Glutamatergic neuron (in vitro differentiated cells): Measurements from ENCODE around the gene ZNF705A. TPM values are rescaled to one million over a fixed set of nuclear protein-coding genes. Genes with fewer than 3 reads are reported as not detected.
"Not testable (repeated sequence)": the region's sequence is repeated elsewhere in the genome, so short reads cannot be mapped to it uniquely, and the experiment has no call there.

Experiments used
- DNase-seq: peaks from one replicate; pipeline ENCODE4 v3.0.0; 2022
- H3K27ac Mint-ChIP-seq: one replicate; pipeline ENCODE4 v1.8.0; 2020; ENCODE audit warnings: mild to moderate bottlenecking, mixed read lengths, inconsistent platforms; ENCODE audit not compliant: unreplicated experiment
- H3K27me3 Mint-ChIP-seq: one replicate; pipeline ENCODE4 v1.8.0; 2020; ENCODE audit warnings: mild to moderate bottlenecking, moderate library complexity, mixed read lengths, inconsistent platforms; ENCODE audit not compliant: unreplicated experiment
- H3K36me3 Mint-ChIP-seq: one replicate; pipeline ENCODE4 v1.8.0; 2020; ENCODE audit warnings: mild to moderate bottlenecking, mixed read lengths, inconsistent platforms; ENCODE audit not compliant: unreplicated experiment
- H3K4me1 Mint-ChIP-seq: one replicate; pipeline ENCODE4 v1.8.0; 2020; ENCODE audit warnings: mild to moderate bottlenecking, low read depth, mixed read lengths, inconsistent platforms; ENCODE audit not compliant: unreplicated experiment
- H3K4me3 Mint-ChIP-seq: one replicate; pipeline ENCODE4 v1.8.0; 2020; ENCODE audit warnings: mild to moderate bottlenecking, mixed read lengths, inconsistent platforms; ENCODE audit not compliant: unreplicated experiment
- H3K9me3 Mint-ChIP-seq: one replicate; pipeline ENCODE4 v1.8.0; 2020; ENCODE audit warnings: mild to moderate bottlenecking, moderate library complexity, mixed read lengths, inconsistent platforms; ENCODE audit not compliant: unreplicated experiment
- total RNA-seq: library from RNA; stranded (reverse); fragmentation: NEBNext Ultra II Directional; extraction: Animal tissue kit (Norgen Biotek cat#: 25700); gene quantifications from one replicate; pipeline ENCODE4 v1.2.1, GENCODE V29; 2021; ENCODE audit not compliant: unreplicated experiment
- TF ChIP-seq, protein P1 (sequence below): fragments of 200-600 bp; sonication (generic); IDR thresholded peaks from one replicate; pipeline ENCODE4 v1.5.0; 2021; ENCODE audit not compliant: partially characterized antibody, unreplicated experiment

ZNF705A gene
- total RNA-seq, 1 donor from 2014 or later = not detected

GRCh38 chr12:8127138-8127537 lies 29.7 kb upstream of the ZNF705A start:
- TF ChIP-seq, protein P1, sequence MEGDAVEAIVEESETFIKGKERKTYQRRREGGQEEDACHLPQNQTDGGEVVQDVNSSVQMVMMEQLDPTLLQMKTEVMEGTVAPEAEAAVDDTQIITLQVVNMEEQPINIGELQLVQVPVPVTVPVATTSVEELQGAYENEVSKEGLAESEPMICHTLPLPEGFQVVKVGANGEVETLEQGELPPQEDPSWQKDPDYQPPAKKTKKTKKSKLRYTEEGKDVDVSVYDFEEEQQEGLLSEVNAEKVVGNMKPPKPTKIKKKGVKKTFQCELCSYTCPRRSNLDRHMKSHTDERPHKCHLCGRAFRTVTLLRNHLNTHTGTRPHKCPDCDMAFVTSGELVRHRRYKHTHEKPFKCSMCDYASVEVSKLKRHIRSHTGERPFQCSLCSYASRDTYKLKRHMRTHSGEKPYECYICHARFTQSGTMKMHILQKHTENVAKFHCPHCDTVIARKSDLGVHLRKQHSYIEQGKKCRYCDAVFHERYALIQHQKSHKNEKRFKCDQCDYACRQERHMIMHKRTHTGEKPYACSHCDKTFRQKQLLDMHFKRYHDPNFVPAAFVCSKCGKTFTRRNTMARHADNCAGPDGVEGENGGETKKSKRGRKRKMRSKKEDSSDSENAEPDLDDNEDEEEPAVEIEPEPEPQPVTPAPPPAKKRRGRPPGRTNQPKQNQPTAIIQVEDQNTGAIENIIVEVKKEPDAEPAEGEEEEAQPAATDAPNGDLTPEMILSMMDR = no peak
- Mint-ChIP-seq H3K4me3 (no peak overlapping the region), H3K9me3 (no peaks in the 10 kb centered on the region), H3K27me3 (no peaks in the 10 kb centered on the region), H3K4me1 (no peaks in the 10 kb centered on the region), H3K36me3 (no peaks in the 10 kb centered on the region), H3K27ac (no peak overlapping the region)
- DNase-seq = no peak

GRCh38 chr12:8133636-8134397 lies 23.0 kb upstream of the ZNF705A start:
- not testable (repeated sequence) for H3K9me3 Mint-ChIP-seq, H3K4me3 Mint-ChIP-seq, H3K36me3 Mint-ChIP-seq, H3K27ac Mint-ChIP-seq, DNase-seq, H3K4me1 Mint-ChIP-seq, H3K27me3 Mint-ChIP-seq

DNA sequence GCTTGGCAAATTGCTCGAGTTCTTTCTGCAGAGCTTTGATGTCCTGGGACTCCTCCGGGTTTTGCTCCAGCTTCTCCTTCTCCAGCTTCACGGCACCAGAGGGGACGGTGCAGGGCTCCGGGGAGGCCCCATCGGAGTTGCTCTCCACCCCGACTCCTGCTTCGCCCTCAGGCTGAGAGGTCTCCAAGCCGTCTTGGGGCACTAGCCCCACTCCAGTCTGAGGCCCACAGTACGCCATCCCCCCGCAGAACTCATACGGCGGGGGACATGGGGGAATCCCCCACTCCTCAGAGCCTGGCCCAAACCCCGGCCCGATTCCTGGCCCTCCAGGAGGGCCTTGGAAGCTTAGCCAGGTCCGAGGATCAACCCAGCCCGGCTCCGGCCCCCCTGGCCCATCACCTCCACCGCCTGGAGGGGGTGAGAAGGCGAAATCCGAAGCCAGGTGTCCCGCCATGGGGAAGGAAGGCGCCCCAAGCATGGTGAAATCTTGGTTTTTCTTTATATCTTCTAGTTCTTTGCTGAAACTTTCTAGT lies 22.4 kb upstream of the ZNF705A start:
- DNase-seq, H3K27me3 Mint-ChIP-seq, H3K27ac Mint-ChIP-seq, H3K36me3 Mint-ChIP-seq, H3K4me3 Mint-ChIP-seq, H3K9me3 Mint-ChIP-seq, H3K4me1 Mint-ChIP-seq: not testable (repeated sequence)

- not testable (repeated sequence) for H3K27me3 Mint-ChIP-seq, H3K4me1 Mint-ChIP-seq, H3K27ac Mint-ChIP-seq, DNase-seq, H3K9me3 Mint-ChIP-seq, H3K4me3 Mint-ChIP-seq
- peaks cover 11% of the 10 kb centered on the region for H3K36me3 Mint-ChIP-seq
Measured at GRCh38 chr12:8141647-8142046, 15.2 kb upstream of the ZNF705A start.

DNA sequence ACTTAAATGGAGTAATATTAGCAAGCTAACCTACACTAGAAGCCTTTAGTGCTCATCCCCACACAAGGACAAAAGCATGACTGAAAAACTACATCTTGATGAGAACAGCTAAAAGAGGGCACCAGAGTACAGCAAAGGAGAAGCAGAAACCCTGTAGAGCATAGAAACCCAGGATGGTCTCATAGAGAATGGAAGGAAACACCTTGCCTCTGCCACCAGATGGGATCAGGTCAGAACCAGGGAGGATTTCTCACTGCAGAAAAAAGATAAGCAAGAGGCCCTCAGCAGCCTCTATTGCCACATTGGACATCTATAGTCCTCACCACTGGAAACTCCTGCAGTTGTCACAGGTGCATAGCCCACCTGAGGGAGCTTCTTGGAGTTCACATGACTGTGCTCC lies 13.6 kb upstream of the ZNF705A start:
- H3K9me3 Mint-ChIP-seq = peaks cover 7% of the 10 kb centered on the region
- DNase-seq = no peak
- H3K27ac Mint-ChIP-seq = no peak overlapping the region
- peaks cover 2% of the 10 kb centered on the region for H3K27me3 Mint-ChIP-seq
- H3K36me3 Mint-ChIP-seq = peaks cover 11% of the 10 kb centered on the region
- H3K4me1 Mint-ChIP-seq = no peaks in the 10 kb centered on the region
- TF ChIP-seq, protein P1 = no peak
- no peak overlapping the region for H3K4me3 Mint-ChIP-seq

DNA sequence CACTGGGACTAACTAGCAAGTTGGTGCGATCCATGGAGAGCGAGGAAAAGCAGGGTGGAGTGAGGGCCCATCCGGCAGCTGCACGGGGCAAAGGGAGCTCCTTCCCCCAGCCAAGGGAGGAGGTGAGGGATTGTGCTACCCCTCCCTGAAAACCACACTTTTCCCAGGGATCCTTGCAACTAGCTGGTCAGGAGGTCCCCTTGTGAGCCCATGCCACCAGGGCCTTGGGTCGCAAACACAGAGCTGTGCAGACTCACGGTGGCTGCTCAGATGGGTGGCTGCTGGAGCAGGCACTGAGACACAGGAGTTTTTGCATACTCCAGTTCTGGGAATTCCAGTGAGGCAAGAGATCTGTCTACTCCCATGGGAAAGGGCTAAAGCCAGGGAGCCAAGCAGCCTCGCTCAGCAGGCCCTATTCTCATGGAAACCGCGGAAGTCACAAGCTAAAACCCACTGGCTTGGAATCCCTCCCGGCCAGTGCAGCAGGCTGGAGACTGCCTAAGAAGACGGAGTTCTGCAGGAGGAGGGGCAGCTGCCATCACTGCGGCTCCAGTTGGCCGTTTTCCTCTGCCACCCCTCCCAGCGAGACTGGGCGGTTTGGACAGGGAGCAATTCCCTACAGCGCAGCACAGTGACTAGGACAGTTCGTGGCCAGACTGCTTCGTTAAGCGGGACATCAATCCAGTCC lies 10.9 kb upstream of the ZNF705A start:
- H3K36me3 Mint-ChIP-seq = peaks cover 11% of the 10 kb centered on the region
- H3K4me3 Mint-ChIP-seq = peak overlapping the region; percentile 51
- peaks cover 7% of the 10 kb centered on the region for H3K9me3 Mint-ChIP-seq
- TF ChIP-seq, protein P1 = no peak
- H3K27me3 Mint-ChIP-seq = peaks cover 5% of the 10 kb centered on the region
- no peak overlapping the region for H3K27ac Mint-ChIP-seq
- peak; percentile 32 for DNase-seq
- no peaks in the 10 kb centered on the region for H3K4me1 Mint-ChIP-seq
